Fibroblast of lung (primary cell): Measurements from ENCODE around the gene GOLGA6L2. TPM values are rescaled to one million over a fixed set of nuclear protein-coding genes. Genes with fewer than 3 reads are reported as not detected.

ENCODE experiments used
- DNase-seq, 2 donors: peaks; one replicate each; pipeline versions ENCODE4 v3.0.0 to v3.0.0-alpha.2; 2010; ENCODE audit warnings: low read depth in 2 of 2
- H2AFZ ChIP-seq: 2 replicates; pipeline ENCODE4 v1.5.1; 2012; ENCODE audit warnings: low read length, control low read depth, inconsistent platforms
- H3K27ac ChIP-seq: 2 replicates; pipeline ENCODE4 v1.5.1; 2011; ENCODE audit warnings: low read length, control low read depth; ENCODE audit not compliant: insufficient read depth
- H3K27me3 ChIP-seq: 2 replicates; pipeline ENCODE4 v1.5.1; 2011; ENCODE audit warnings: mild to moderate bottlenecking, low read length; ENCODE audit not compliant: control insufficient read depth, insufficient read depth
- H3K36me3 ChIP-seq: 2 replicates; pipeline ENCODE4 v1.5.1; 2011; ENCODE audit warnings: low read length; ENCODE audit not compliant: control insufficient read depth, insufficient read depth
- H3K4me1 ChIP-seq: 2 replicates; pipeline ENCODE4 v1.5.1; 2011; ENCODE audit warnings: low read length; ENCODE audit not compliant: control insufficient read depth, insufficient read depth; ENCODE audit errors: extremely low read depth
- H3K4me2 ChIP-seq: 2 replicates; pipeline ENCODE4 v1.5.1; 2011; ENCODE audit warnings: low read length, control low read depth; ENCODE audit not compliant: insufficient read depth; ENCODE audit errors: extremely low read depth
- H3K4me3 ChIP-seq, 4 experiments: fragments of 200-600 bp in 1 of 4; sonication (generic) in 1 of 4; replicated peaks in 1 of 4; 2 replicates each; pipeline ENCODE4 v1.5.1; 2011 to 2016; ENCODE audit warnings: low read length in 4 of 4, low read depth in 3 of 4, mild to moderate bottlenecking in 3 of 4, control low read depth in 2 of 4, inconsistent platforms in 1 of 4, mixed read lengths in 1 of 4; ENCODE audit not compliant: insufficient read depth in 1 of 4; ENCODE audit errors: control extremely low read depth in 1 of 4
- H3K79me2 ChIP-seq: 2 replicates; pipeline ENCODE4 v1.5.1; 2012; ENCODE audit warnings: mild to moderate bottlenecking, low read length, inconsistent platforms; ENCODE audit not compliant: control insufficient read depth, insufficient read depth
- H3K9ac ChIP-seq: 2 replicates; pipeline ENCODE4 v1.5.1; 2011; ENCODE audit warnings: mild to moderate bottlenecking, low read length, control low read depth; ENCODE audit not compliant: insufficient read depth
- H3K9me3 ChIP-seq: 2 replicates; pipeline ENCODE4 v1.5.1; 2012; ENCODE audit warnings: low read depth, low read length; ENCODE audit not compliant: control insufficient read depth, insufficient read depth
- H4K20me1 ChIP-seq: 2 replicates; pipeline ENCODE4 v1.5.1; 2011; ENCODE audit warnings: low read length; ENCODE audit not compliant: control insufficient read depth, insufficient read depth; ENCODE audit errors: extremely low read depth
- EZH2 ChIP-seq: IDR thresholded peaks from 2 replicates; pipeline ENCODE4 v1.5.1; 2012; ENCODE audit warnings: low read length, control low read depth, mild to moderate bottlenecking; ENCODE audit errors: missing control alignments
- polyA plus RNA-seq, 2 donors: library from polyadenylated mRNA; depleted of rRNA in 1 of 2; stranded (reverse) in 1 of 2; unstranded in 1 of 2; fragments of >200 nt; gene quantifications; 2 replicates each; pipeline ENCODE4 v1.2.1, GENCODE V29; 2011 to 2012; ENCODE audit warnings: missing spikeins in 1 of 2
- total RNA-seq: library from RNA; depleted of rRNA; stranded (reverse); fragments of >200 nt; gene quantifications from 2 replicates; pipeline ENCODE4 v1.2.1, GENCODE V29; 2014
- TF ChIP-seq, protein P1 (sequence below), 2 donors: IDR thresholded peaks in 1 of 2; conservative IDR thresholded peaks in 1 of 2; 1 replicate in 1 of 2; 2 replicates in 1 of 2; pipeline ENCODE4 v1.5.1; 2011 to 2012; ENCODE audit warnings: low read length in 2 of 2, control low read depth in 1 of 2, inconsistent platforms in 1 of 2, low read depth in 1 of 2, mild to moderate bottlenecking in 1 of 2

The GOLGA6L2 gene
- total and polyA plus RNA-seq, 2 donors (not counting 1 experiment from before 2014, with no cell fraction given) = not detected

DNA sequence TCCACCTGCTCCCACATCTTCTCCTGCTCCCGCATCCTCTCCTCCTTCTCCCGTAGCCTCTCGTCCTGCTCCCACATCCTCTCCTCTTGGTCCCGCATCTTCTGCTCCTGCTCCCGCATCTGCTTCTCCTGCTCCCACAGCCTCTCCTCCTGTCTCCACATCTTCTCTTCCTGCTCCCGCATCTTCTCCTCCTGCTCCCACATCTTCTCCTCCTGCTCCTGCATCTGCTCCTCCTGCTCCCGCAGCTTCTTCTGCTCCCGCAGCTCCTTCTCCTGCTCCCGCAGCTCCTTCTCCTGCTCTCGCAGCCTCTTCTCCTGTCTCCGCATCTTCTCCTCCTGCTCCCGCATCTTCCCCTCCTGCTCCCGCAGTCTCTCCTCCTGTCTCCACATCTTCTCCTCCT is 5.8 kb downstream of the GOLGA6L2 start:
- TF ChIP-seq, protein P1, sequence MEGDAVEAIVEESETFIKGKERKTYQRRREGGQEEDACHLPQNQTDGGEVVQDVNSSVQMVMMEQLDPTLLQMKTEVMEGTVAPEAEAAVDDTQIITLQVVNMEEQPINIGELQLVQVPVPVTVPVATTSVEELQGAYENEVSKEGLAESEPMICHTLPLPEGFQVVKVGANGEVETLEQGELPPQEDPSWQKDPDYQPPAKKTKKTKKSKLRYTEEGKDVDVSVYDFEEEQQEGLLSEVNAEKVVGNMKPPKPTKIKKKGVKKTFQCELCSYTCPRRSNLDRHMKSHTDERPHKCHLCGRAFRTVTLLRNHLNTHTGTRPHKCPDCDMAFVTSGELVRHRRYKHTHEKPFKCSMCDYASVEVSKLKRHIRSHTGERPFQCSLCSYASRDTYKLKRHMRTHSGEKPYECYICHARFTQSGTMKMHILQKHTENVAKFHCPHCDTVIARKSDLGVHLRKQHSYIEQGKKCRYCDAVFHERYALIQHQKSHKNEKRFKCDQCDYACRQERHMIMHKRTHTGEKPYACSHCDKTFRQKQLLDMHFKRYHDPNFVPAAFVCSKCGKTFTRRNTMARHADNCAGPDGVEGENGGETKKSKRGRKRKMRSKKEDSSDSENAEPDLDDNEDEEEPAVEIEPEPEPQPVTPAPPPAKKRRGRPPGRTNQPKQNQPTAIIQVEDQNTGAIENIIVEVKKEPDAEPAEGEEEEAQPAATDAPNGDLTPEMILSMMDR (conservative IDR thresholded peaks at IDR 0.05 in 1 of 2, IDR thresholded peaks at IDR 0.05 in 1 of 2; ENCODE audit: low read depth in 1 of 2, low read length in 2 of 2) = no peak
- TF ChIP-seq EZH2 = no peak
- H3K9me3 ChIP-seq = no peaks in the 10 kb centered on the region
- H3K27ac ChIP-seq = no peak overlapping the region
- H4K20me1 ChIP-seq = no peaks in the 10 kb centered on the region
- no peak for DNase-seq
- H3K4me1 ChIP-seq = no peaks in the 10 kb centered on the region
- H3K9ac ChIP-seq = no peak overlapping the region
- no peak overlapping the region for H3K4me2 ChIP-seq
- no peak overlapping the region for H2AFZ ChIP-seq
- no peaks in the 10 kb centered on the region for H3K36me3 ChIP-seq
- H3K27me3 ChIP-seq = no peaks in the 10 kb centered on the region
- H3K79me2 ChIP-seq = no peaks in the 10 kb centered on the region
- no peak overlapping the region for H3K4me3 ChIP-seq

DNA sequence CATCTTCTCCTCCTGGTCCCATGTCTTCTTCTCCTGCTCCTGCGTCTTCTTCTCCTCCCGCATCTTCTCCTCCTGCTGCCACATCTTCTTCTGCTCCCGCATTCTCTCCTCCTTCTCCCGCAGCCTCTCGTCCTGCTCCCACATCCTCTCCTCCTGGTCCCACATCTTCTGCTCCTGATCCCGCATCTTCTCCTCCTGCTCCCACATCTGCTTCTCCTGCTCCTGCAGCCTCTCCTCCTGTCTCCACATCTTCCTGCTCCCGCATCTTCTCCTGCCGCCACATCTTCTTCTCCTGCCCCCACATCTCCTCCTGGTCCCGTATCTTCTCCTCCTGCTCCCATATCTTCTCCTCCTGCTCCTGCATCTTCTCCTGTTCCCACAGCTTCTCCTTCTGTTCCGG is 6.4 kb downstream of the GOLGA6L2 start:
- Histone ChIP-seq H2AFZ (no peak overlapping the region), H3K4me1 (no peaks in the 10 kb centered on the region), H4K20me1 (no peaks in the 10 kb centered on the region), H3K27ac (no peak overlapping the region), H3K9ac (no peak overlapping the region), H3K4me2 (no peak overlapping the region), H3K36me3 (no peaks in the 10 kb centered on the region), H3K79me2 (no peaks in the 10 kb centered on the region), H3K9me3 (no peaks in the 10 kb centered on the region), H3K4me3 (no peak overlapping the region), H3K27me3 (no peaks in the 10 kb centered on the region)
- no peak for DNase-seq
- TF ChIP-seq, protein P1 (conservative IDR thresholded peaks at IDR 0.05 in 1 of 2, IDR thresholded peaks at IDR 0.05 in 1 of 2; ENCODE audit: low read depth in 1 of 2, low read length in 2 of 2) = no peak

DNA sequence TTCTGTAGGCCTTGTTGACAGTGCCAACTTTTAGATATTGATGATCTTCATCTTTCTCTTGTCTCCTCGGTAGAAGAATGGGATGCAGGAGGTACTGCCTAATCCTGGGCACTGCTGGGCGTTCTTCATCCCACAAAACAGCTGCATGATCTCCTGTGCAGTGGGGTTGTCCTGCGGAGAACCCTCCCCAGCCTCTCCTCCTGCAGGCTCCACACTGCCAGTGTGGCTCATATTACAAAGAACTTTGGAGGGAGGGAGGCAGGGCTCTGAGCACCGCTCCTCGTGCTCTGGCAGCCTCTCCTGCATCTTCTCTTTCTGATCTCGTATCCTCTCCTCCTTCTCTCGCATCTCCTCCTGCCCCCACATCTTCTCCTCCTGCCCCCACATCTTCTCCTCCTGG is 7.5 kb downstream of the GOLGA6L2 start:
- Histone ChIP-seq H3K9me3 (no peaks in the 10 kb centered on the region), H2AFZ (no peak overlapping the region), H3K27me3 (no peaks in the 10 kb centered on the region), H3K27ac (no peak overlapping the region), H3K4me3 (no peak overlapping the region), H3K36me3 (no peaks in the 10 kb centered on the region), H3K4me1 (no peaks in the 10 kb centered on the region), H3K79me2 (no peaks in the 10 kb centered on the region), H3K9ac (no peak overlapping the region), H4K20me1 (no peaks in the 10 kb centered on the region), H3K4me2 (no peak overlapping the region)
- TF ChIP-seq, protein P1 (conservative IDR thresholded peaks at IDR 0.05 in 1 of 2, IDR thresholded peaks at IDR 0.05 in 1 of 2; ENCODE audit: low read depth in 1 of 2, low read length in 2 of 2) = no peak
- TF ChIP-seq EZH2 = no peak
- no peak for DNase-seq
